BE2C (cell line): ENCODE data around the gene GHRL.

Experiments used
- DNase-seq: peaks from one replicate; pipeline ENCODE4 v3.0.0-alpha.2; 2020
- H3K27me3 ChIP-seq: fragments of 250-450 bp; sonication (Bioruptor Pico); 2 replicates; pipeline ENCODE4 v1.5.1; 2020; ENCODE audit warnings: mild to moderate bottlenecking
- H3K36me3 ChIP-seq: fragments of 250-450 bp; sonication (Bioruptor Pico); 2 replicates; pipeline ENCODE4 v1.5.1; 2020; ENCODE audit warnings: mild to moderate bottlenecking
- H3K4me1 ChIP-seq: fragments of 250-450 bp; sonication (Bioruptor Pico); 2 replicates; pipeline ENCODE4 v1.5.1; 2020
- H3K4me3 ChIP-seq: 2 replicates; pipeline ENCODE4 v1.5.1; 2011; ENCODE audit warnings: low read depth, low read length
- H3K9me3 ChIP-seq: fragments of 250-450 bp; sonication (Bioruptor Pico); 2 replicates; pipeline ENCODE4 v1.5.1; 2020
- TF ChIP-seq, protein P1 (sequence below): IDR thresholded peaks from 2 replicates; pipeline ENCODE4 v1.5.1; 2012; ENCODE audit warnings: mild to moderate bottlenecking, low read depth, low read length

Gene GHRL

DNA sequence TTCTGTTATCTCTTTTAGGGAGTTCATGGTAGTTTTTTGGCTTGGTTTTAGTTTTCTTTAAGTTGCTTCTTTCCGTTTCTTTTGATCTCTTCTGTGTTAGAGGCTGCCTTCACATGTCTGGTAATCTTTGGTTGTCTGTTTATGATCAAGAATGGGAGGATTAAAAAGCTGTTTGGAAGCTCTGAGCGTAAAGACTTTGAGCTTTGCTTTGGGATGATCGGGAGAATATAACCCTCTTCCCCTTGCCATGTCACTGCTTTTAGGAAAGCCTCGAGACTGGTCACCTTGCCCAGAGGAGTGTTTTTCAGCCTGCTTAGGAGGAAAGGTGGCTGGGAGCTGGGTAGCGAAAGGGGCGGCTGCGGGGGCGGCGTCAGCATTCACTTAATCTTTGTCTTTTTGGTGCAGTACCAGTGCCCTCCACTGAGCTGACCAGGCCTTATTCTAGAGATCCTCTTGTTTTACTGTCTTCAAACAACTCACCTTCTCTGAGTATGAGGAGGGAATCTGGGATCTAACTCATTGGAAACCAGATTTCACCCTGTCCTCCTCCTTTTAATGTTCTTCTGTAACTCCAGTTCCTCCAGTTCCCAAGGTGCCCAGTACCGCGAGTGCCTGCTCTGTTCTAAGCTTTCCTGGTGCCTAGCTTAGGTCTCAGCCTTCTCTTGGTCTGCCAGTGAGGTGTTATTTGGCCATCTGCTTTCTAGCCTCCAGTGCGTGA lies 28.9 kb downstream of the GHRL start:
- Histone ChIP-seq H3K36me3 (peaks cover 6% of the 10 kb centered on the region), H3K4me3 (no peak overlapping the region), H3K4me1 (no peaks in the 10 kb centered on the region), H3K9me3 (no peaks in the 10 kb centered on the region), H3K27me3 (no peaks in the 10 kb centered on the region)
- TF ChIP-seq, protein P1, sequence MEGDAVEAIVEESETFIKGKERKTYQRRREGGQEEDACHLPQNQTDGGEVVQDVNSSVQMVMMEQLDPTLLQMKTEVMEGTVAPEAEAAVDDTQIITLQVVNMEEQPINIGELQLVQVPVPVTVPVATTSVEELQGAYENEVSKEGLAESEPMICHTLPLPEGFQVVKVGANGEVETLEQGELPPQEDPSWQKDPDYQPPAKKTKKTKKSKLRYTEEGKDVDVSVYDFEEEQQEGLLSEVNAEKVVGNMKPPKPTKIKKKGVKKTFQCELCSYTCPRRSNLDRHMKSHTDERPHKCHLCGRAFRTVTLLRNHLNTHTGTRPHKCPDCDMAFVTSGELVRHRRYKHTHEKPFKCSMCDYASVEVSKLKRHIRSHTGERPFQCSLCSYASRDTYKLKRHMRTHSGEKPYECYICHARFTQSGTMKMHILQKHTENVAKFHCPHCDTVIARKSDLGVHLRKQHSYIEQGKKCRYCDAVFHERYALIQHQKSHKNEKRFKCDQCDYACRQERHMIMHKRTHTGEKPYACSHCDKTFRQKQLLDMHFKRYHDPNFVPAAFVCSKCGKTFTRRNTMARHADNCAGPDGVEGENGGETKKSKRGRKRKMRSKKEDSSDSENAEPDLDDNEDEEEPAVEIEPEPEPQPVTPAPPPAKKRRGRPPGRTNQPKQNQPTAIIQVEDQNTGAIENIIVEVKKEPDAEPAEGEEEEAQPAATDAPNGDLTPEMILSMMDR, result peak; percentile 50
- DNase-seq, result peak; percentile 40

DNA sequence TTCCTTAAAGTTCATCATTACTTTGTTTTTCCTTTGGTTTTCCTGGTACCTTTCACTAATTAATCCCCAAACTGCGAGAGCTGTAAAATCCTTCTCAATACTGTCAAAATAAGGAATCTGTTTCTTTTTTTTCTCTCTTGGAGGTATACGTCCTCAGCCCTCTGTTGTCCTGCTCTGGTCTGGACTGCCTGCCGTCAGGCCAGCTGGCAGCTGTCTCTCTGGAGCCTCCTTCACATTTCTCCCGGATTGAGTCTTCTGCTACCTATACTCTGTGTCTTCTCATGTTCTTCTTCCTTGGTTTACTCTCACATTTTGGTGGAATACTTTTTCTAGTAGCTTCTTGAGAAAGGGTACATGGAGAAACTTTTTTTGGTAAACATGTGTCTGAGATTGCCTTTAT lies 30.7 kb downstream of the GHRL start:
- no peak for DNase-seq
- no peaks in the 10 kb centered on the region for H3K4me1 ChIP-seq
- TF ChIP-seq, protein P1, result no peak
- no peaks in the 10 kb centered on the region for H3K27me3 ChIP-seq
- no peaks in the 10 kb centered on the region for H3K9me3 ChIP-seq
- peaks cover 6% of the 10 kb centered on the region for H3K36me3 ChIP-seq
- no peak overlapping the region for H3K4me3 ChIP-seq

DNA sequence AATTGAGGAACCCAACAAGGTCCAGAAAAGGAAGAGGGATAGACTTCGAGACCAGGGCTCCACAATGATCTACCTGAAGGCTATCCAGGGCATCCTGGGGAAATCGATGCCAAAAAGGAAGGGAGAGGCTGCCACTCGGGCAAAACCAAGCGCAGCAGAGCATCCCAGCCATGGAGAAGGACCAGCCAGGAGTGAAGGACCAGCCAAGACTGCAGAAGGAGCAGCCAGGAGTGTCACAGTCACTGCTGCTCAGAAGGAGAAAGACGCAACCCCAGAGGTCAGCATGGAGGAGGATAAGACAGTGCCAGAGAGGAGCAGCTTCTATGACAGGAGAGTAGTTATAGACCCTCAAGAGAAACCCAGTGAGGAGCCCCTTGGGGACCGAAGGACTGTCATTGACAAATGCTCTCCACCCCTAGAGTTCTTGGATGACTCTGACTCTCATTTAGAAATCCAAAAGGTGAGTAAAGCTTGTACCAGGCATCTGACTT lies 32.5 kb downstream of the GHRL start:
- Histone ChIP-seq H3K27me3 (no peaks in the 10 kb centered on the region), H3K4me3 (no peak overlapping the region), H3K9me3 (no peaks in the 10 kb centered on the region), H3K36me3 (peaks cover 6% of the 10 kb centered on the region; the same call in 1 of the 2 replicates), H3K4me1 (no peaks in the 10 kb centered on the region)
- TF ChIP-seq, protein P1, result no peak
- DNase-seq, result no peak

DNA sequence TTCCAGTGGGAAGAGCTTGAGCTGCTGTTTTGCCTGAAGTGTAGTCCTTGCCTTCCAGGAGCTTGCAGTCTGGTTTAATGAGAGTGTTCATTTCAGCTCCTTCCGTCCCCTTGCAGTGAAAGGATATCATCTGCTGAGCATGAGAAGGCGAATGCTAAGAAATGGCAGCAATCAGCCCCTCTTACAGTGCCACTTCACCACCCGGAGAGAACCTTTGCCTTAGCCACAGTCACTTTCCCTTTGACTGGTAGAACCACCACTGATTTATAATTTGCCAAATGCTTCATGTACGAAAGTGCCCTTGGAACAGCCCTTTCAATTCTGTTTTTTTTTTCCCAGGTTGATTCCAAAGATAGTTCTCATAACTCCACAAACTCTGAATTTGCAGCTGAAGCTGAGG lies 32.9 kb downstream of the GHRL start:
- no peaks in the 10 kb centered on the region for H3K27me3 ChIP-seq
- H3K36me3 ChIP-seq, result peaks cover 6% of the 10 kb centered on the region; the same call in 1 of the 2 replicates
- TF ChIP-seq, protein P1, result no peak
- no peak for DNase-seq
- H3K9me3 ChIP-seq, result no peaks in the 10 kb centered on the region
- no peak overlapping the region for H3K4me3 ChIP-seq
- no peaks in the 10 kb centered on the region for H3K4me1 ChIP-seq

DNA sequence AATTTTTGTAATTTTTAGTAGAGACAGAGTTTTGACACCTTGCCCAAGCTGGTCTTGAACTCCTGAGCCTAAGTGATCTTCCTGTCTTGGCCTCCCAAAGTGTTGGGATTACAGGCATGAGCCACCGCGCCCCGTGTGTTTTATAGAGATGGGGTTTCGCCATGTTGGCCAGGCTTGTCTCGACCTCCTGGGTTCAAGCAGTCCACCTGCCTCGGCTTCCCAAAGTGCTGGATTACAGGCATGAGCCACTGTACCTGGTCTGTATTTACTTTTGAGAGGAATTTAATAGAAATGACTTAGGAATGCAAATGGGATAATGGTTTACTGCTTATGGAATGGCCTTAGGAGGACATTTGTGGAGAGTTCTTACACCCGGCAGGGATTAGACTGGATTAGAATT lies 33.7 kb downstream of the GHRL start:
- no peak for DNase-seq
- TF ChIP-seq, protein P1, result no peak
- Histone ChIP-seq H3K4me1 (no peaks in the 10 kb centered on the region), H3K36me3 (peaks cover 6% of the 10 kb centered on the region; the same call in 1 of the 2 replicates), H3K9me3 (no peaks in the 10 kb centered on the region), H3K4me3 (no peak overlapping the region), H3K27me3 (no peaks in the 10 kb centered on the region)

DNA sequence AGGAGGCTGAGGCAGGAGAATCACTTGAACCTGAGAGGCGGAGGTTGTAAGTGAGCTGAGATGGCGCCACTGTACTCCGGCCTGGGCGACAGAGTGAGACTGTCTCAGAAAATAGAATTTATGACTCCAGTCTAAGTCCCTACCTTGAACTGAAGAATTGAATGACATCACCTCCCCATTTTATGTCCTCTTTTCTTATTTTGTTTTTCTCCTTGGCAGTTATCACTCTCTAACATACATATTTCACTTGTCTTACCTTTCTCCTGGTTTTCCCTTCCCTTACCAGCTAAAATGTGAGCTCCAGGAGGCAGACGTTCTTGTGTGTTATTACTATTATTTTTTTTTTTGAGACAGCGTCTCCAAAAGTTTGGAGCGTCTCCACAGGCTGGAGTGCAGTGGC lies 36.9 kb downstream of the GHRL start:
- H3K27me3 ChIP-seq, result no peaks in the 10 kb centered on the region
- H3K4me3 ChIP-seq, result no peak overlapping the region
- TF ChIP-seq, protein P1, result no peak
- H3K4me1 ChIP-seq, result no peaks in the 10 kb centered on the region
- DNase-seq, result no peak
- H3K9me3 ChIP-seq, result no peaks in the 10 kb centered on the region
- peaks cover 9% of the 10 kb centered on the region; the same call in 1 of the 2 replicates for H3K36me3 ChIP-seq
